H1 (cell line): ENCODE results near the gene CAMK2A. TPM values are rescaled to one million over a fixed set of nuclear protein-coding genes. Genes with fewer than 3 reads are reported as not detected.

Source experiments
- CTCF ChIA-PET: fragments of 300-600 bp; sonication (Branson Sonifier 250); formaldehyde crosslinking; loops from one replicate; lab custom pipeline; 2021; ENCODE audit not compliant: partially characterized antibody; lab: Charles Lee
- POLR2A ChIA-PET: fragments of 300-600 bp; sonication (Branson Sonifier 250); formaldehyde crosslinking; loops from one replicate; lab custom pipeline; 2021; ENCODE audit warnings: inconsistent platforms; ENCODE audit not compliant: partially characterized antibody; lab: Charles Lee
- DNase-seq, 2 experiments: peaks; one replicate each; pipeline versions ENCODE4 v3.0.0 to v3.0.0-alpha.2; 2010 to 2022; ENCODE audit warnings: low spot score in 2 of 2, low read depth in 1 of 2, mixed read lengths in 1 of 2
- FAIRE-seq: peaks from 2 replicates; lab custom pipeline; 2011; peaks lifted over from hg19 to GRCh38; lab: Jason Lieb, UNC
- H2AFZ ChIP-seq: 2 replicates; pipeline ENCODE4 v1.8.1; 2012; ENCODE audit warnings: low read length, inconsistent platforms
- H2AK5ac ChIP-seq: 2 replicates; pipeline ENCODE4 v1.6.1; 2013; ENCODE audit warnings: low read depth, low read length
- H2BK120ac ChIP-seq: replicated peaks from 2 replicates; pipeline ENCODE3; 2013; ENCODE audit warnings: low read depth, low read length, inconsistent platforms
- H2BK12ac ChIP-seq: 2 replicates; pipeline ENCODE4 v1.6.1; 2013; ENCODE audit warnings: low read depth, low read length
- H2BK15ac ChIP-seq: 2 replicates; pipeline ENCODE4 v1.6.1; 2013; ENCODE audit warnings: low read length
- H2BK20ac ChIP-seq: 2 replicates; pipeline ENCODE4 v1.6.1; 2013; ENCODE audit warnings: low read length
- H2BK5ac ChIP-seq: 2 replicates; pipeline ENCODE4 v1.6.1; 2013; ENCODE audit warnings: low read depth, low read length
- H3K14ac ChIP-seq: 2 replicates; pipeline ENCODE4 v1.6.1; 2013; ENCODE audit warnings: inconsistent platforms; ENCODE audit not compliant: insufficient read length
- H3K18ac ChIP-seq: 2 replicates; pipeline ENCODE4 v1.6.1; 2013; ENCODE audit warnings: low read length; ENCODE audit errors: extremely low read depth
- H3K23ac ChIP-seq: 2 replicates; pipeline ENCODE4 v1.6.1; 2013; ENCODE audit warnings: inconsistent platforms; ENCODE audit not compliant: insufficient read length
- H3K23me2 ChIP-seq: 2 replicates; pipeline ENCODE4 v1.6.1; 2013; ENCODE audit warnings: low read depth, low read length
- H3K27ac ChIP-seq: 2 replicates; pipeline ENCODE4 v1.6.1; 2011; ENCODE audit warnings: low read depth, low read length, inconsistent platforms
- H3K27me3 ChIP-seq, 4 experiments: replicated peaks in 1 of 4; 1 replicate in 1 of 4; 2 replicates in 3 of 4; pipeline versions ENCODE4 v1.6.1 to v1.8.1; 2011 to 2013; ENCODE audit warnings: low read length in 3 of 4, mild to moderate bottlenecking in 3 of 4, inconsistent platforms in 2 of 4, mixed read lengths in 2 of 4, moderate library complexity in 1 of 4; ENCODE audit not compliant: control insufficient read depth in 3 of 4, insufficient read depth in 3 of 4; ENCODE audit errors: extremely low read depth in 1 of 4
- H3K36me3 ChIP-seq, 4 experiments: 2 replicates each; pipeline versions ENCODE4 v1.6.1 to v1.8.1; 2011 to 2013; ENCODE audit warnings: mild to moderate bottlenecking in 4 of 4, low read length in 3 of 4, moderate library complexity in 2 of 4, control low read depth in 1 of 4, inconsistent platforms in 1 of 4; ENCODE audit not compliant: insufficient read depth in 4 of 4, control insufficient read depth in 2 of 4
- H3K4ac ChIP-seq: replicated peaks from 2 replicates; pipeline ENCODE3; 2013; ENCODE audit warnings: low read length, low read depth, mixed read lengths, inconsistent platforms; ENCODE audit not compliant: insufficient read length
- H3K4me1 ChIP-seq, 4 experiments: replicated peaks in 1 of 4; 1 replicate in 1 of 4; 2 replicates in 3 of 4; pipeline versions ENCODE4 v1.6.1 to v1.8.1; 2011 to 2013; ENCODE audit warnings: low read length in 3 of 4, inconsistent platforms in 2 of 4, mixed read lengths in 1 of 4; ENCODE audit not compliant: insufficient read depth in 4 of 4, control insufficient read depth in 3 of 4
- H3K4me2 ChIP-seq, 2 experiments: 2 replicates each; pipeline versions ENCODE4 v1.6.1 to v1.8.1; 2011 to 2013; ENCODE audit warnings: low read depth in 2 of 2, low read length in 2 of 2, control low read depth in 1 of 2, inconsistent platforms in 1 of 2, mild to moderate bottlenecking in 1 of 2; ENCODE audit not compliant: insufficient read depth in 1 of 2
- H3K4me3 ChIP-seq, 4 experiments: fragments of 200-600, 300-600 bp in 1 of 4; sonication (generic), shearing (Covaris generic), sonication (Bioruptor Twin) in 1 of 4; 2 replicates each; pipeline versions ENCODE4 v1.5.1 to v1.8.1; 2011 to 2016; ENCODE audit warnings: low read length in 4 of 4, low read depth in 3 of 4, control low read depth in 2 of 4, inconsistent platforms in 2 of 4, mild to moderate bottlenecking in 2 of 4, mixed read lengths in 1 of 4, moderate library complexity in 1 of 4; ENCODE audit not compliant: insufficient read depth in 2 of 4; ENCODE audit errors: extremely low read depth in 1 of 4
- H3K56ac ChIP-seq: replicated peaks from 2 replicates; pipeline ENCODE3; 2013; ENCODE audit warnings: low read depth, mild to moderate bottlenecking, mixed read lengths, low read length, inconsistent platforms; ENCODE audit not compliant: insufficient read length
- H3K79me1 ChIP-seq: 2 replicates; pipeline ENCODE4 v1.6.1; 2013; ENCODE audit warnings: low read depth, low read length, control low read depth
- H3K79me2 ChIP-seq, 2 experiments: 2 replicates each; pipeline versions ENCODE4 v1.6.1 to v1.8.1; 2012 to 2013; ENCODE audit warnings: low read length in 2 of 2, mild to moderate bottlenecking in 2 of 2, inconsistent platforms in 1 of 2; ENCODE audit not compliant: insufficient read depth in 2 of 2, control insufficient read depth in 1 of 2
- H3K9ac ChIP-seq, 4 experiments: replicated peaks in 1 of 4; 1 replicate in 1 of 4; 2 replicates in 3 of 4; pipeline versions ENCODE4 v1.6.1 to v1.8.1; 2011 to 2013; ENCODE audit warnings: low read depth in 3 of 4, low read length in 3 of 4, control low read depth in 2 of 4, mild to moderate bottlenecking in 2 of 4, moderate library complexity in 2 of 4, inconsistent platforms in 1 of 4; ENCODE audit errors: extremely low read depth in 1 of 4
- H3K9me3 ChIP-seq, 2 experiments: 2 replicates each; pipeline versions ENCODE4 v1.6.1 to v1.8.1; 2012 to 2013; ENCODE audit warnings: mild to moderate bottlenecking in 2 of 2, moderate library complexity in 2 of 2, control low read depth in 1 of 2, inconsistent platforms in 1 of 2, low read depth in 1 of 2, low read length in 1 of 2, mixed read lengths in 1 of 2; ENCODE audit not compliant: insufficient read depth in 2 of 2
- H4K20me1 ChIP-seq, 2 experiments: replicated peaks in 1 of 2; 2 replicates each; pipeline versions ENCODE3 to v1.8.1; 2011 to 2013; ENCODE audit warnings: inconsistent platforms in 2 of 2, low read length in 2 of 2, mild to moderate bottlenecking in 1 of 2; ENCODE audit not compliant: insufficient read depth in 2 of 2, control insufficient read depth in 1 of 2
- H4K5ac ChIP-seq: 2 replicates; pipeline ENCODE4 v1.6.1; 2013; ENCODE audit warnings: low read length, low read depth, mixed read lengths, inconsistent platforms; ENCODE audit not compliant: insufficient read length
- H4K8ac ChIP-seq: 2 replicates; pipeline ENCODE4 v1.8.0; 2013; ENCODE audit warnings: mild to moderate bottlenecking, moderate library complexity, low read length, inconsistent platforms; ENCODE audit not compliant: insufficient read depth; ENCODE audit errors: extremely low read depth
- H4K91ac ChIP-seq: replicated peaks from 2 replicates; pipeline ENCODE3; 2013; ENCODE audit warnings: low read length, mixed read lengths, inconsistent platforms; ENCODE audit not compliant: insufficient read length
- ATF3 ChIP-seq: IDR thresholded peaks from 2 replicates; pipeline ENCODE4 v1.6.1; 2011; ENCODE audit warnings: low read depth, mild to moderate bottlenecking, low read length; ENCODE audit not compliant: insufficient read depth
- BCL11A ChIP-seq, 2 experiments: IDR thresholded peaks; one replicate each; pipeline ENCODE4 v1.6.1; 2011; ENCODE audit warnings: low read depth in 2 of 2, low read length in 2 of 2, mild to moderate bottlenecking in 2 of 2
- CBX5 ChIP-seq: fragments of 300-800, 300-1000 bp; sonication (generic); IDR thresholded peaks from 2 replicates; pipeline ENCODE4 v1.7.1; 2016; ENCODE audit warnings: antibody characterized with exemption, low read length, low read depth
- CHD2 ChIP-seq: IDR thresholded peaks from 2 replicates; pipeline ENCODE4 v1.6.1; 2012; ENCODE audit warnings: low read length, improper control_type of control experiment
- CTBP2 ChIP-seq: IDR thresholded peaks from 2 replicates; pipeline ENCODE4 v1.7.0; 2011; ENCODE audit warnings: borderline replicate concordance, mild to moderate bottlenecking, moderate library complexity, mixed read lengths, low read length; ENCODE audit not compliant: insufficient read depth, insufficient read length
- CTCF ChIP-seq, 3 experiments: IDR thresholded peaks; 1 replicate in 2 of 3; 2 replicates in 1 of 3; pipeline versions ENCODE4 v1.5.1 to v1.6.1; 2011; ENCODE audit warnings: low read length in 3 of 3, mild to moderate bottlenecking in 3 of 3, inconsistent platforms in 2 of 3, low read depth in 1 of 3, moderate library complexity in 1 of 3; ENCODE audit not compliant: insufficient read depth in 1 of 3; ENCODE audit errors: control extremely low read depth in 1 of 3
- PHF8 ChIP-seq: fragments of 200-600 bp; sonication (generic); conservative IDR thresholded peaks from 2 replicates; pipeline ENCODE4 v1.7.1; 2012; ENCODE audit warnings: low read depth, mild to moderate bottlenecking, inconsistent platforms, low read length, moderate library complexity
- TAF1 ChIP-seq: IDR thresholded peaks from 2 replicates; pipeline ENCODE4 v1.6.1; 2011; ENCODE audit warnings: mild to moderate bottlenecking, low read depth, low read length
- TBP ChIP-seq: IDR thresholded peaks from 2 replicates; pipeline ENCODE4 v1.6.1; 2011; ENCODE audit warnings: low read depth, low read length, improper control_type of control experiment
- WGBS, 2 experiments: shearing (Covaris generic) in 1 of 2; methylation state at CpG; one replicate each; pipeline versions ENCODE4 v1.1.6 to v1.1.7; 2013 to 2015; ENCODE audit warnings: low lambda C conversion rate in 2 of 2, mixed read lengths in 2 of 2, inconsistent platforms in 1 of 2, low coverage in 1 of 2, missing lambda C conversion rate in 1 of 2; ENCODE audit not compliant: insufficient replicate concordance in 2 of 2, insufficient coverage in 1 of 2, insufficient read length in 1 of 2; ENCODE audit errors: extremely low coverage in 1 of 2, missing lambda C conversion rate in 1 of 2; 5-methylcytosine and 5-hydroxymethylcytosine counted together
- polyA plus RNA-seq, 7 experiments: library from polyadenylated mRNA; depleted of rRNA in 3 of 7; stranded (reverse) in 5 of 7; unstranded in 2 of 7; fragments of >200 nt in 5 of 7; fragments of 200-250 nt in 2 of 7; gene quantifications; 1 replicate in 5 of 7; 2 replicates in 1 of 7; 4 replicates in 1 of 7; pipeline versions ENCODE4 v1.2.1 to v1.2.3, GENCODE V29; 2011 to 2013; ENCODE audit warnings: missing spikeins in 2 of 7, mixed read lengths in 2 of 7
- total RNA-seq: library from RNA; stranded (reverse); fragmentation: NEBNext Ultra II Directional; extraction: Animal tissue kit (Norgen Biotek cat#: 25700); gene quantifications from 2 replicates; pipeline ENCODE4 v1.2.1, GENCODE V29; 2021

Gene CAMK2A
- total and polyA plus RNA-seq, 2 of the 8 experiments (the other 6 are each of a cell fraction or from before 2014, with no cell fraction given), result 0.20 to 0.28 TPM

GRCh38 chr5:150219861-150220260 lies 69.7 kb downstream of the CAMK2A start:
- TF ChIP-seq ATF3, result no peak
- TF ChIP-seq TAF1, result no peak
- TF ChIP-seq BCL11A (IDR thresholded peaks at IDR 0.05; ENCODE audit: low read depth in 2 of 2, low read length in 2 of 2), result no peak
- no peak for TF ChIP-seq CTCF (IDR thresholded peaks at IDR 0.05; ENCODE audit: control extremely low read depth in 1 of 3, insufficient read depth in 1 of 3, low read depth in 1 of 3, low read length in 3 of 3)
- no peak for TF ChIP-seq CBX5
- no peak for TF ChIP-seq PHF8
- TF ChIP-seq CHD2, result no peak
- TF ChIP-seq CTBP2, result no peak
- no peak for TF ChIP-seq TBP
- no peak overlapping the region for H4K5ac ChIP-seq
- H4K91ac ChIP-seq, result no peak overlapping the region
- H3K23me2 ChIP-seq, result no peaks in the 10 kb centered on the region
- H3K79me1 ChIP-seq, result no peaks in the 10 kb centered on the region
- no peak overlapping the region for H3K4me3 ChIP-seq
- ChIA-PET POLR2A (interaction anchor here (1.0 kb wide), 1 partner anchor 57 kb away, joined by 3 read pairs; no protein-coding TSS in a partner anchor), CTCF (interaction anchor here (0.9 to 22.9 kb wide), 15 partner anchors 8 to 153 kb away, joined by 3 to 406 read pairs (median 8); partner anchors contain the start of genes CDX1, PDGFRB and SLC6A7)
- WGBS, 2 experiments, result 85% methylated on average over 2 of the region's 2 CpGs; no CpG with 5 or more reads in 1 of the 2 experiments
- no peak overlapping the region for H3K4ac ChIP-seq
- peak overlapping the region; percentile 41; the same call in 1 of the 2 replicates for H2AFZ ChIP-seq
- no peak overlapping the region for H3K18ac ChIP-seq
- H3K79me2 ChIP-seq, result no peaks in the 10 kb centered on the region
- H3K9ac ChIP-seq, result no peak overlapping the region
- no peak overlapping the region for H3K27ac ChIP-seq
- no peak overlapping the region for H3K23ac ChIP-seq
- FAIRE-seq (no peak), DNase-seq (no peak)
- H2BK5ac ChIP-seq, result no peak overlapping the region
- H3K4me1 ChIP-seq, result 0 out of 7 replicates have a peak, but pooled peaks cover 0 to 3% (median 0%) of the 10 kb centered on the region in 4 experiments
- no peak overlapping the region for H3K14ac ChIP-seq
- H4K8ac ChIP-seq, result no peak overlapping the region
- no peak overlapping the region for H3K4me2 ChIP-seq
- peaks cover 0 to 6% (median 4%) of the 10 kb centered on the region in 4 experiments; a peak in 3 of 7 replicates for H3K27me3 ChIP-seq
- H3K9me3 ChIP-seq, result no peaks in the 10 kb centered on the region
- H4K20me1 ChIP-seq, result no peaks in the 10 kb centered on the region
- H3K56ac ChIP-seq, result no peak overlapping the region
- H3K36me3 ChIP-seq, result no peaks in the 10 kb centered on the region
- H2BK120ac ChIP-seq, result no peak overlapping the region
- no peak overlapping the region for H2BK15ac ChIP-seq
- 0 out of 2 replicates have a peak overlapping the region, but pooled peaks have one; percentile 24 for H2AK5ac ChIP-seq
- 0 out of 2 replicates have a peak overlapping the region, but pooled peaks have one; percentile 17 for H2BK12ac ChIP-seq
- H2BK20ac ChIP-seq, result no peak overlapping the region
